Measurements from ENCODE around the gene C11orf86.

C11orf86 gene

GRCh38 chr11:67024966-67025365, 49.9 kb downstream of the C11orf86 start:
- no peak for DNase-seq (ENCODE audit: low read depth in 2 of 2)

DNA sequence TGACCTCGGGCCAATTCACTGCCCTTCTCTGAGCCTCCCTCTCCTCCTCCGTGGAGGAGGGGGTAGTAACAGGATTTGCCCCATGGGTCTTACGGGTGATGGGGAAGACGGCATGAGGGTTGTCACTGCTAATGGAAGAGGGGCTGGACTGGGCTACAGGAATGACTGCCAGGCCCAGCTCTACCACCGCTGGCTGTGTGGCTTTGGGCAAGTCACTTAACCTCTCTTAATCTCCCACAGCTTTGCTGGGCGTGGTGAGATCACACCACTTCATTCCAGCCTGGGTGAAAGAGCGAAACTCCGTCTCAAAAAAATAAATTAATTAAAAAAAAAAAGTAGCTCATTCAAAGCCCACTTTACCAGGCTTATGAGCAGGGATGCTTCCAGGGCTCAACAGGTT, 50.6 kb downstream of the C11orf86 start:
- no peak for DNase-seq (ENCODE audit: low read depth in 2 of 2)
